Thyroid gland (tissue), 4 donors: ENCODE data around the gene NANOGP8. TPM values are rescaled to one million over a fixed set of nuclear protein-coding genes. Genes with fewer than 3 reads are reported as not detected.

Experiments used
- DNase-seq, 2 donors: peaks; one replicate each; pipeline ENCODE4 v3.0.0-alpha.2; 2019
- H3K27ac ChIP-seq, 3 donors: fragments of 200-600 bp; sonication (generic); 1 replicate in 2 of 3; 2 replicates in 1 of 3; pipeline ENCODE4 v1.5.1; 2016 to 2019; ENCODE audit warnings: mild to moderate bottlenecking in 1 of 3, moderate library complexity in 1 of 3
- H3K27me3 ChIP-seq: fragments of 200-600 bp; sonication (generic); one replicate; pipeline ENCODE4 v1.5.1; 2019
- H3K36me3 ChIP-seq, 2 donors: fragments of 200-600 bp; sonication (generic); one replicate each; pipeline ENCODE4 v1.5.1; 2016 to 2019
- H3K4me1 ChIP-seq, 2 donors: fragments of 200-600 bp; sonication (generic); one replicate each; pipeline ENCODE4 v1.5.1; 2017 to 2019
- H3K4me3 ChIP-seq, 3 donors: fragments of 200-600 bp; sonication (generic); replicated peaks in 1 of 3; 1 replicate in 2 of 3; 2 replicates in 1 of 3; pipeline ENCODE4 v1.5.1; 2016; ENCODE audit warnings: mild to moderate bottlenecking in 1 of 3
- H3K9me3 ChIP-seq: fragments of 200-600 bp; sonication (generic); one replicate; pipeline ENCODE4 v1.5.1; 2017
- POLR2A ChIP-seq, 2 donors: fragments of 450-650 bp; IDR thresholded peaks; one replicate each; pipeline ENCODE4 v1.6.1; 2017; ENCODE audit warnings: antibody characterized with exemption in 2 of 2, mild to moderate bottlenecking in 2 of 2, moderate library complexity in 1 of 2
- WGBS, 2 donors: methylation state at CpG; one replicate each; pipeline ENCODE4 v1.1.5; 2017; 5-methylcytosine and 5-hydroxymethylcytosine counted together
- intact Hi-C: fragments of 100-400 bp; cut with DNase I; formaldehyde crosslinking; loops from one replicate; pipeline ENCODE4 v1.15.1; 2023
- total RNA-seq, 4 donors: library from RNA; depleted of rRNA; stranded (reverse); fragments of >200 nt; gene quantifications; one replicate each; pipeline ENCODE4 v1.2.3, GENCODE V29; 2016
- TF ChIP-seq, protein P1 (sequence below), 6 experiments: fragments of 200-600 bp in 3 of 6; fragments of 450-650 bp in 3 of 6; sonication (generic) in 3 of 6; IDR thresholded peaks; one replicate each; pipeline ENCODE4 v1.5.1; 2016 to 2019; ENCODE audit warnings: antibody characterized with exemption in 6 of 6, mild to moderate bottlenecking in 2 of 6, inconsistent platforms in 1 of 6, moderate library complexity in 1 of 6

NANOGP8 gene
- total RNA-seq, 4 donors from 2014 or later, result 0.81 to 3.2 (median 2.6) TPM

GRCh38 chr15:35038626-35039451 lies 46.3 kb downstream of the NANOGP8 start:
- Histone ChIP-seq H3K4me3 (no peak overlapping the region), H3K27ac (no peak overlapping the region), H3K4me1 (no peaks in the 10 kb centered on the region), H3K36me3 (no peaks in the 10 kb centered on the region), H3K27me3 (no peaks in the 10 kb centered on the region), H3K9me3 (no peaks in the 10 kb centered on the region)
- WGBS, 2 donors, result 77% methylated on average over 6 of the region's 6 CpGs
- DNase-seq, result no peak
- intact Hi-C loops, result no loop called here
- TF ChIP-seq, protein P1, sequence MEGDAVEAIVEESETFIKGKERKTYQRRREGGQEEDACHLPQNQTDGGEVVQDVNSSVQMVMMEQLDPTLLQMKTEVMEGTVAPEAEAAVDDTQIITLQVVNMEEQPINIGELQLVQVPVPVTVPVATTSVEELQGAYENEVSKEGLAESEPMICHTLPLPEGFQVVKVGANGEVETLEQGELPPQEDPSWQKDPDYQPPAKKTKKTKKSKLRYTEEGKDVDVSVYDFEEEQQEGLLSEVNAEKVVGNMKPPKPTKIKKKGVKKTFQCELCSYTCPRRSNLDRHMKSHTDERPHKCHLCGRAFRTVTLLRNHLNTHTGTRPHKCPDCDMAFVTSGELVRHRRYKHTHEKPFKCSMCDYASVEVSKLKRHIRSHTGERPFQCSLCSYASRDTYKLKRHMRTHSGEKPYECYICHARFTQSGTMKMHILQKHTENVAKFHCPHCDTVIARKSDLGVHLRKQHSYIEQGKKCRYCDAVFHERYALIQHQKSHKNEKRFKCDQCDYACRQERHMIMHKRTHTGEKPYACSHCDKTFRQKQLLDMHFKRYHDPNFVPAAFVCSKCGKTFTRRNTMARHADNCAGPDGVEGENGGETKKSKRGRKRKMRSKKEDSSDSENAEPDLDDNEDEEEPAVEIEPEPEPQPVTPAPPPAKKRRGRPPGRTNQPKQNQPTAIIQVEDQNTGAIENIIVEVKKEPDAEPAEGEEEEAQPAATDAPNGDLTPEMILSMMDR (IDR thresholded peaks at IDR 0.05), result no peak
- no peak for TF ChIP-seq POLR2A (IDR thresholded peaks at IDR 0.05)

Other genes with a start within 250 kb of the NANOGP8 start
- gene AQR, start 115.6 kb downstream of the NANOGP8 start, total RNA-seq, result 10 to 100 TPM; 27.9 to 40.3 (median 37.8) TPM
- gene ZNF770, start 97.0 kb downstream of the NANOGP8 start, total RNA-seq, result 10 to 100 TPM; 52.0 to 97.2 (median 74.4) TPM